BLaER1 treated with 17β-estradiol and CSF1 and Interleukin-3, amounts not matched to agents 10 nM and 100 nM (cell line): Measurements from ENCODE around the gene NLRP6.

ENCODE experiments used
- H3K27ac ChIP-seq, 11 experiments: shearing (Covaris generic); formaldehyde crosslinking; 2 replicates each; pipeline ENCODE4 v1.8.1; 2022
- H3K27me3 ChIP-seq, 11 experiments: shearing (Covaris generic); formaldehyde crosslinking; 2 replicates each; pipeline ENCODE4 v1.8.1; 2022
- H3K36me3 ChIP-seq, 11 experiments: shearing (Covaris generic); formaldehyde crosslinking; 2 replicates each; pipeline ENCODE4 v1.8.1; 2022
- H3K4me1 ChIP-seq, 10 experiments: shearing (Covaris generic); formaldehyde crosslinking; 2 replicates each; pipeline ENCODE4 v1.8.1; 2022
- H3K4me2 ChIP-seq, 11 experiments: shearing (Covaris generic); formaldehyde crosslinking; 2 replicates each; pipeline ENCODE4 v1.8.1; 2022
- H3K4me3 ChIP-seq, 10 experiments: shearing (Covaris generic); formaldehyde crosslinking; 2 replicates each; pipeline ENCODE4 v1.8.1; 2022
- H3K9ac ChIP-seq, 11 experiments: shearing (Covaris generic); formaldehyde crosslinking; 2 replicates each; pipeline ENCODE4 v1.8.1; 2022
- H3K9me3 ChIP-seq, 11 experiments: shearing (Covaris generic); formaldehyde crosslinking; replicated peaks in 1 of 11; 2 replicates each; pipeline ENCODE4 v1.8.1; 2022
- H4K20me1 ChIP-seq, 11 experiments: shearing (Covaris generic); formaldehyde crosslinking; 2 replicates each; pipeline ENCODE4 v1.8.1; 2022
- Cebpa-rat ChIP-seq, 11 experiments: shearing (Covaris generic); IDR thresholded peaks; 2 replicates each; pipeline ENCODE4 v1.8.1; 2022

NLRP6 gene

GRCh38 chr11:287821-288477 lies 9.7 kb downstream of the NLRP6 start:
- H3K4me1 ChIP-seq = peaks cover 31 to 47% (median 40%) of the 10 kb centered on the region in 10 experiments
- no peaks in the 10 kb centered on the region for H3K9me3 ChIP-seq
- peak overlapping the region; percentile 76 to 91 (median 81); a peak in 20 of 22 replicates for H3K27ac ChIP-seq
- H3K36me3 ChIP-seq = peaks cover 0 to 24% (median 11%) of the 10 kb centered on the region in 11 experiments; a peak in 9 of 22 replicates
- H4K20me1 ChIP-seq = peaks cover 0 to 29% (median 6%) of the 10 kb centered on the region in 11 experiments; a peak in 8 of 22 replicates
- H3K4me2 ChIP-seq = peak overlapping the region; percentile 91 to 100 (median 99)
- no peak for TF ChIP-seq Cebpa-rat (IDR thresholded peaks at IDR 0.05)
- peak overlapping the region; percentile 69 to 88 (median 74) for H3K4me3 ChIP-seq
- H3K27me3 ChIP-seq = peaks cover 50 to 59% (median 59%) of the 10 kb centered on the region in 11 experiments
- peak overlapping the region; percentile 80 to 98 (median 86) for H3K9ac ChIP-seq

- Histone ChIP-seq H3K4me2 (peak within 1 kb of the TSS; percentile 91 to 100 (median 99)), H3K36me3 (peaks cover 2 to 32% (median 17%) of the 10 kb centered on the region in 11 experiments; a peak in 18 of 22 replicates), H3K4me1 (peaks cover 31 to 47% (median 40%) of the 10 kb centered on the region in 10 experiments), H3K27ac (peak within 1 kb of the TSS; percentile 76 to 91 (median 81)), H3K4me3 (peak within 1 kb of the TSS; percentile 69 to 88 (median 74)), H3K27me3 (peaks cover 44 to 51% (median 51%) of the 10 kb centered on the region in 11 experiments), H4K20me1 (peaks cover 0 to 29% (median 6%) of the 10 kb centered on the region in 11 experiments; a peak in 8 of 22 replicates), H3K9ac (peak within 1 kb of the TSS; percentile 80 to 98 (median 86)), H3K9me3 (no peaks in the 10 kb centered on the region)
- TF ChIP-seq Cebpa-rat (IDR thresholded peaks at IDR 0.05) = no peak
Measured at GRCh38 chr11:288478-289397, 10.5 kb downstream of the NLRP6 start, which contains the start of gene PGGHG. TSS of gene PGGHG (plus strand) at chr11:289126. CDS start at chr11:289817, 691 bp downstream.

- H3K4me2 ChIP-seq = peak overlapping the region; percentile 91 to 100 (median 98)
- peak overlapping the region; percentile 63 to 88 (median 74) for H3K9ac ChIP-seq
- peak overlapping the region; percentile 42 to 74 (median 60) for H3K4me3 ChIP-seq
- H3K36me3 ChIP-seq = peaks cover 8 to 38% (median 23%) of the 10 kb centered on the region in 11 experiments; a peak in 18 of 22 replicates
- peaks cover 31 to 47% (median 40%) of the 10 kb centered on the region in 10 experiments for H3K4me1 ChIP-seq
- H3K9me3 ChIP-seq = no peaks in the 10 kb centered on the region
- H4K20me1 ChIP-seq = peaks cover 0 to 29% (median 6%) of the 10 kb centered on the region in 11 experiments; a peak in 8 of 22 replicates
- no peak for TF ChIP-seq Cebpa-rat (IDR thresholded peaks at IDR 0.05)
- H3K27ac ChIP-seq = peak overlapping the region; percentile 11 to 76 (median 70); a peak in 21 of 22 replicates
- H3K27me3 ChIP-seq = peaks cover 39 to 45% (median 44%) of the 10 kb centered on the region in 11 experiments
Measured at GRCh38 chr11:289398-289711, 11.1 kb downstream of the NLRP6 start.

GRCh38 chr11:289712-290620 lies 11.8 kb downstream of the NLRP6 start:
- Histone ChIP-seq H3K27me3 (peaks cover 36 to 39% (median 38%) of the 10 kb centered on the region in 11 experiments), H3K9me3 (no peaks in the 10 kb centered on the region), H3K9ac (peak overlapping the region; percentile 63 to 88 (median 74)), H4K20me1 (peaks cover 0 to 34% (median 6%) of the 10 kb centered on the region in 11 experiments; a peak in 9 of 22 replicates), H3K4me2 (peak overlapping the region; percentile 91 to 100 (median 98)), H3K4me1 (peaks cover 31 to 51% (median 40%) of the 10 kb centered on the region in 10 experiments), H3K4me3 (peak overlapping the region; percentile 42 to 74 (median 60)), H3K36me3 (peaks cover 11 to 44% (median 29%) of the 10 kb centered on the region in 11 experiments; a peak in 19 of 22 replicates), H3K27ac (peak overlapping the region; percentile 11 to 76 (median 70); a peak in 21 of 22 replicates)
- TF ChIP-seq Cebpa-rat (IDR thresholded peaks at IDR 0.05) = no peak

GRCh38 chr11:290621-291231 lies 12.5 kb downstream of the NLRP6 start:
- Histone ChIP-seq H3K9ac (peak overlapping the region; percentile 63 to 88 (median 74); a peak in 20 of 22 replicates), H3K27me3 (peaks cover 28 to 31% (median 31%) of the 10 kb centered on the region in 11 experiments), H3K4me3 (peak overlapping the region; percentile 42 to 74 (median 60); a peak in 16 of 20 replicates), H3K27ac (peak overlapping the region in 8 of 11 experiments; percentile 11 to 74 (median 65); a peak in 16 of 22 replicates), H3K36me3 (peaks cover 11 to 48% (median 33%) of the 10 kb centered on the region in 11 experiments; a peak in 19 of 22 replicates), H3K9me3 (no peaks in the 10 kb centered on the region), H3K4me1 (peaks cover 31 to 55% (median 40%) of the 10 kb centered on the region in 10 experiments), H3K4me2 (peak overlapping the region; percentile 91 to 100 (median 98)), H4K20me1 (peaks cover 0 to 41% (median 6%) of the 10 kb centered on the region in 11 experiments; a peak in 9 of 22 replicates)
- TF ChIP-seq Cebpa-rat (IDR thresholded peaks at IDR 0.05) = no peak

GRCh38 chr11:291281-292210 lies 13.3 kb downstream of the NLRP6 start:
- peaks cover 11 to 48% (median 33%) of the 10 kb centered on the region in 11 experiments; a peak in 19 of 22 replicates for H3K36me3 ChIP-seq
- peaks cover 33 to 63% (median 44%) of the 10 kb centered on the region in 10 experiments for H3K4me1 ChIP-seq
- peak overlapping the region in 1 of 11 experiments; percentile 72; a peak in 2 of 22 replicates for H3K27ac ChIP-seq
- no peak for TF ChIP-seq Cebpa-rat (IDR thresholded peaks at IDR 0.05)
- H3K4me2 ChIP-seq = peak overlapping the region; percentile 91 to 100 (median 98); a peak in 20 of 22 replicates
- H3K4me3 ChIP-seq = no peak overlapping the region; a peak in 1 of 20 replicates
- H3K9me3 ChIP-seq = no peaks in the 10 kb centered on the region
- H3K9ac ChIP-seq = peak overlapping the region in 6 of 11 experiments; percentile 68 to 88 (median 80); a peak in 8 of 22 replicates
- H4K20me1 ChIP-seq = peaks cover 0 to 50% (median 7%) of the 10 kb centered on the region in 11 experiments; a peak in 8 of 22 replicates
- H3K27me3 ChIP-seq = peaks cover 20 to 23% (median 23%) of the 10 kb centered on the region in 11 experiments
